Neuronal stem cell (in vitro differentiated cells): Measurements from ENCODE around the gene METTL5.

Experiments
- DNase-seq: peaks from one replicate; pipeline ENCODE4 v3.0.0-alpha.2; 2013; ENCODE audit warnings: low spot score
- H2AFZ ChIP-seq: one replicate; pipeline ENCODE4 v1.6.1; 2013; ENCODE audit warnings: mild to moderate bottlenecking, low read length, inconsistent platforms
- H2AK5ac ChIP-seq: 2 replicates; pipeline ENCODE4 v1.6.1; 2013; ENCODE audit warnings: low read depth, mild to moderate bottlenecking, inconsistent platforms, low read length, moderate library complexity, mixed read lengths
- H2BK120ac ChIP-seq: 2 replicates; pipeline ENCODE4 v1.6.1; 2013; ENCODE audit warnings: low read depth, mild to moderate bottlenecking, inconsistent platforms, low read length, moderate library complexity, mixed read lengths
- H2BK12ac ChIP-seq: one replicate; pipeline ENCODE4 v1.6.1; 2013; ENCODE audit warnings: low read length, inconsistent platforms
- H2BK15ac ChIP-seq: 2 replicates; pipeline ENCODE4 v1.6.1; 2013; ENCODE audit warnings: mild to moderate bottlenecking, low read length, inconsistent platforms, mixed read lengths
- H2BK5ac ChIP-seq: one replicate; pipeline ENCODE4 v1.6.1; 2013; ENCODE audit warnings: inconsistent platforms, mild to moderate bottlenecking, low read length, moderate library complexity
- H3K14ac ChIP-seq: one replicate; pipeline ENCODE4 v1.6.1; 2013; ENCODE audit warnings: low read length, inconsistent platforms
- H3K18ac ChIP-seq: 2 replicates; pipeline ENCODE4 v1.6.1; 2013; ENCODE audit warnings: low read length, inconsistent platforms
- H3K23ac ChIP-seq: 2 replicates; pipeline ENCODE4 v1.6.1; 2013; ENCODE audit warnings: low read depth, mild to moderate bottlenecking, mixed read lengths, low read length, inconsistent platforms; ENCODE audit not compliant: poor library complexity
- H3K27ac ChIP-seq: replicated peaks from 3 replicates; pipeline ENCODE4 v1.5.1; 2013; ENCODE audit warnings: low read length, inconsistent platforms
- H3K27me3 ChIP-seq, 3 experiments: 2 replicates each; pipeline ENCODE4 v1.6.1; 2013; ENCODE audit warnings: low read length in 3 of 3, mild to moderate bottlenecking in 2 of 3, inconsistent platforms in 1 of 3, low read depth in 1 of 3, mixed read lengths in 1 of 3, moderate library complexity in 1 of 3; ENCODE audit not compliant: control insufficient read depth in 3 of 3, insufficient read depth in 3 of 3
- H3K36me3 ChIP-seq, 2 donors: replicated peaks in 1 of 2; 2 replicates each; pipeline ENCODE4 v1.6.1; 2013; ENCODE audit warnings: low read length in 2 of 2; ENCODE audit not compliant: control insufficient read depth in 2 of 2, insufficient read depth in 2 of 2
- H3K4ac ChIP-seq: 2 replicates; pipeline ENCODE4 v1.6.1; 2013; ENCODE audit warnings: inconsistent platforms, mild to moderate bottlenecking, low read length, moderate library complexity
- H3K4me1 ChIP-seq, 2 donors: 1 replicate in 1 of 2; 2 replicates in 1 of 2; pipeline ENCODE4 v1.6.1; 2013; ENCODE audit warnings: low read length in 2 of 2, low read depth in 1 of 2; ENCODE audit not compliant: control insufficient read depth in 2 of 2, insufficient read depth in 1 of 2
- H3K4me2 ChIP-seq: one replicate; pipeline ENCODE4 v1.6.1; 2013; ENCODE audit warnings: mild to moderate bottlenecking, low read length, inconsistent platforms; ENCODE audit not compliant: insufficient read depth, poor library complexity, severe bottlenecking
- H3K4me3 ChIP-seq, 2 donors: 2 replicates each; pipeline ENCODE4 v1.5.1; 2013; ENCODE audit warnings: low read length in 2 of 2, mild to moderate bottlenecking in 2 of 2, inconsistent platforms in 1 of 2, moderate library complexity in 1 of 2
- H3K79me1 ChIP-seq: one replicate; pipeline ENCODE4 v1.6.1; 2013; ENCODE audit warnings: low read depth, mild to moderate bottlenecking, inconsistent platforms, low read length, moderate library complexity
- H3K9ac ChIP-seq: one replicate; pipeline ENCODE4 v1.6.1; 2013; ENCODE audit warnings: mild to moderate bottlenecking, low read depth, low read length, inconsistent platforms; ENCODE audit not compliant: poor library complexity
- H3K9me3 ChIP-seq, 2 donors: replicated peaks in 1 of 2; 2 replicates each; pipeline versions ENCODE3 to v1.6.1; 2013; ENCODE audit warnings: low read length in 2 of 2, mild to moderate bottlenecking in 2 of 2, inconsistent platforms in 1 of 2, low read depth in 1 of 2, mixed read lengths in 1 of 2, moderate library complexity in 1 of 2; ENCODE audit not compliant: control insufficient read depth in 2 of 2, insufficient read depth in 1 of 2
- H4K8ac ChIP-seq: one replicate; pipeline ENCODE4 v1.6.1; 2013; ENCODE audit warnings: low read depth, mild to moderate bottlenecking, inconsistent platforms, low read length, moderate library complexity
- H4K91ac ChIP-seq: one replicate; pipeline ENCODE4 v1.6.1; 2013; ENCODE audit warnings: low read length, low read depth, mild to moderate bottlenecking, inconsistent platforms; ENCODE audit not compliant: poor library complexity
- WGBS, 2 donors: extraction: QIAGEN DNeasy Blood & Tissue Kit; methylation state at CpG; one replicate each; pipeline ENCODE4 v1.1.7; 2013; ENCODE audit warnings: missing lambda C conversion rate in 2 of 2, mixed read lengths in 1 of 2; ENCODE audit not compliant: insufficient read length in 2 of 2, insufficient replicate concordance in 1 of 2; ENCODE audit errors: extremely low coverage in 2 of 2; 5-methylcytosine and 5-hydroxymethylcytosine counted together

The METTL5 gene

DNA sequence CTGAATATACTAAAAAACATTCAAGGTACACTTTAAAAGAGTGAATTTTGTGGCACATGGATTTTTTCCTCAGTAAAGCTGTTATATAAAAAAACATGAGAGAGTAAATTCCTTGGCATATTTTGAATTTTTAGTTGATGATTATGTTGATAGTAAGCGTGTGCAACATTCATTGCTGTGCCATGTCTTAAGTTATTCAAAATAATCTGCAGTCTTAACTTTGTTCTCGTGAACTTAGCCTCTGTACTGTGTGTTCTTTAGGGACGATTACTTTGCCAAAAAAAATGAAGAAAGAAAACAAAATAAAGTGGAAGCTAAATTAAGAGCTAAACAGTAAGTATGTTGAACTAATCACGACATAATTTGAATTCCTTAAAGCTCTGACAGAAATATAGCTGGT, 16.5 kb downstream of the METTL5 start:
- Histone ChIP-seq H3K79me1 (no peaks in the 10 kb centered on the region), H3K27me3 (no peaks in the 10 kb centered on the region), H3K4me1 (no peaks in the 10 kb centered on the region), H3K23ac (no peak overlapping the region), H3K4me2 (no peak overlapping the region), H2BK120ac (no peak overlapping the region), H4K91ac (no peak overlapping the region), H3K9ac (no peak overlapping the region), H2BK5ac (no peak overlapping the region), H3K9me3 (peaks cover 0 to 16% of the 10 kb centered on the region in 2 donors), H3K4me3 (no peak overlapping the region), H3K18ac (no peak overlapping the region), H2AK5ac (no peak overlapping the region), H3K36me3 (peaks cover 8 to 98% of the 10 kb centered on the region in 2 donors), H2BK12ac (no peak overlapping the region), H2AFZ (no peak overlapping the region), H4K8ac (no peak overlapping the region), H2BK15ac (no peak overlapping the region), H3K27ac (no peak overlapping the region), H3K4ac (no peak overlapping the region), H3K14ac (no peak overlapping the region)
- DNase-seq, result no peak
- no CpG with 5 or more reads among the region's 4 CpGs for WGBS, 2 donors

DNA sequence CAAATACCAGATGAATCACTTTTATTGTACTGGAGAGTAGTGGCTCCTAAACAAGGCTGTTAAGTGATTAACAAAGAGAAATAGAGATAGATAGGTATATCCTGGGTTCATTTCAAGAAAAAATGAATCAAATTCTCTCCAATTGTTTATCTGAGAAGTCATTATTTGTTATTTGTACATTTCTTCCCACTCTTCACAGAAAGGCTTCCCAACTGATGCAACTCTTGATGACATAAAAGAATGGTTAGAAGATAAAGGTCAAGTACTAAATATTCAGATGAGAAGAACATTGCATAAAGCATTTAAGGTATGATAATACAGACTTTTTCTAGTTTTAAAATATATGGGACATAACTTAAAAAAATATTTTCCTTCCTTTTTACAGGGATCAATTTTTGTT, 18.1 kb downstream of the METTL5 start:
- no peak overlapping the region for H2AK5ac ChIP-seq
- no peak overlapping the region for H3K18ac ChIP-seq
- H2BK120ac ChIP-seq, result no peak overlapping the region
- H3K27me3 ChIP-seq, result no peaks in the 10 kb centered on the region
- H3K4ac ChIP-seq, result no peak overlapping the region
- peaks cover 10 to 100% of the 10 kb centered on the region in 2 donors for H3K36me3 ChIP-seq
- no peak overlapping the region for H4K8ac ChIP-seq
- H3K23ac ChIP-seq, result no peak overlapping the region
- peaks cover 0 to 10% of the 10 kb centered on the region in 2 donors for H3K9me3 ChIP-seq
- H4K91ac ChIP-seq, result no peak overlapping the region
- H3K4me1 ChIP-seq, result no peaks in the 10 kb centered on the region
- H2BK5ac ChIP-seq, result no peak overlapping the region
- no peak overlapping the region for H3K14ac ChIP-seq
- H2AFZ ChIP-seq, result no peak overlapping the region
- H3K4me3 ChIP-seq, result no peak overlapping the region
- no peak overlapping the region for H2BK12ac ChIP-seq
- H3K79me1 ChIP-seq, result peaks cover 4% of the 10 kb centered on the region
- no peak overlapping the region for H3K27ac ChIP-seq
- DNase-seq, result no peak
- no peak overlapping the region for H3K9ac ChIP-seq
- H2BK15ac ChIP-seq, result no peak overlapping the region
- no peak overlapping the region for H3K4me2 ChIP-seq

DNA sequence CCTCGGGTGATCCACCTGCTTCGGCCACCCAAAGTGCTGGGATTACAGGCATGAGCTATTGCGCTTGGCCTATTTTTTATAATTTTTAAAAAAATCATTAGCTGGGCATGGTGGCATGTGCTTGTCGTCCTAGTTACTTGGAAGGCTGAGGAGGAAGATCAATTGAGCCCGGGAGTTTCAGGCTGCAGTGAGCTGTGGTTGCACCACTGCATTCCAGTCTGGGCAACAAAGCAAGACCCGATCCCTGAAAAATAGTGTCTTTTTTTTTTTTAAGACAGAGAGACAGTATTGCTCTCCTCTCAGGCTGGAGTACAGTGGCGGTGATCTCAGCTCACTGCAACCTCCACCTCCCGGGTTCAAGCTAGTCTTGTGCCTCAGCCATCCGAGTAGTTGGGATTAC, 21.2 kb downstream of the METTL5 start:
- Histone ChIP-seq H3K9ac (no peak overlapping the region), H3K27ac (no peak overlapping the region), H4K91ac (no peak overlapping the region)

DNA sequence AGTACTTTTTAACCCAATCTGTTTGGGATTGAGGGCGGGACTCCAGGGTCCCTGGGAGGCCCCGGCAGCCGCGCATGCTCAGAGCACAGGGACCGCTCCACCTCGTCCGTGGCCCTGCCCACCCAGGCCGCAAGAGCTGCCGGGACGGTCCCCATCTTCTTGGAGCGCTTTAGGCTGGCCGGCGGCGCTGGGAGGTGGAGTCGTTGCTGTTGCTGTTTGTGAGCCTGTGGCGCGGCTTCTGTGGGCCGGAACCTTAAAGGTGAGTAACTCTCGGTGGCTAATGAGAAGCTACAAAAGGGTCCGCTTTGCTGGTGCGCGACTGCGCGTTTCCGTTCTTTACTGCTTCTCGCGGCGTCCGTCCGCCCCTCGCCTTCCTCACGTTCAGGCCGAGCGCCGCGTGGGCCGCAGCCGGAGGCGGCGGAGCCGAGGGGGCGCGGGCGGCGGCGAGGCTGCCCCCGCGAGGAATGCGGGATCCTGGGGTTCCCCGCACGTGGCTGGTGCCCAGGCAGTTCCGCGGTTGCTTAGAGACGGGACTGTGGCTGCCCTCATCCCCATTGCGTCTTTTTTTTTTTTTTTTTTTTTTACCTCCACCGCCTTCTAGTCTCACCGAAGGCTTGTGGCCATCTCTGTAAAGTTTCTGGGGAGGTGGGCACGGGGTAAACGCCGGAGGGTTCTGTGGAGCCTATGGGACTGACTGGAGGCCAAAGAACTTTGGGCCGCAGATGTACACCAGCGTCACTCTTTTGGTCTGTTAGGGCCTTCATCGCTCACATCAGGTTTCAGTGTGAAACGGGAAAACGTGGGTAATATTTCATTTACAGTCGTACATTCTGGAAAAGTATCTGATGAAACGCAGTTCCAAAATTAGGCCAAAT, 25.8 kb downstream of the METTL5 start, which contains the start of gene SSB:
Gene SSB (plus strand): TSS at position 154 of the 875 bp plus-strand sequence. CDS start 2,090 bp downstream, outside the sequence.
- Histone ChIP-seq H3K18ac (peak within 1 kb of the TSS; percentile 90), H3K4me1 (peaks cover 0 to 4% of the 10 kb centered on the region in 2 donors), H2BK15ac (no peak within 1 kb of the TSS), H3K4me3 (peak within 1 kb of the TSS; percentile 91 to 92), H3K27me3 (no peaks in the 10 kb centered on the region), H3K4me2 (peak within 1 kb of the TSS; percentile 52), H2AFZ (peak within 1 kb of the TSS; percentile 97), H2BK120ac (no peak within 1 kb of the TSS), H3K23ac (peak within 1 kb of the TSS; percentile 98), H2BK5ac (peak within 1 kb of the TSS; percentile 96), H3K79me1 (peaks cover 4% of the 10 kb centered on the region), H3K9ac (peak within 1 kb of the TSS; percentile 89), H2AK5ac (peak within 1 kb of the TSS; percentile 66), H3K4ac (no peak within 1 kb of the TSS), H3K9me3 (no peaks in the 10 kb centered on the region), H3K36me3 (peaks cover 6 to 50% of the 10 kb centered on the region in 2 donors), H4K8ac (no peak within 1 kb of the TSS), H3K27ac (peak within 1 kb of the TSS; percentile 96), H2BK12ac (no peak within 1 kb of the TSS), H3K14ac (no peak within 1 kb of the TSS), H4K91ac (no peak within 1 kb of the TSS)
- WGBS, 2 donors, result no CpG with 5 or more reads among the region's 67 CpGs
- peak; percentile 83 for DNase-seq

More for the DNA sequence above, 21.2 kb downstream of the METTL5 start:
- Histone ChIP-seq H2BK15ac (no peak overlapping the region), H3K4ac (no peak overlapping the region), H3K14ac (no peak overlapping the region), H3K36me3 (peaks cover 8 to 85% of the 10 kb centered on the region in 2 donors), H2BK12ac (no peak overlapping the region), H3K27me3 (no peaks in the 10 kb centered on the region), H2AK5ac (no peak overlapping the region), H3K79me1 (peaks cover 4% of the 10 kb centered on the region), H2BK5ac (no peak overlapping the region), H3K4me1 (peaks cover 0 to 4% of the 10 kb centered on the region in 2 donors), H3K23ac (no peak overlapping the region), H2BK120ac (no peak overlapping the region), H4K8ac (no peak overlapping the region), H3K4me2 (no peak overlapping the region), H3K9me3 (peaks cover 0 to under 1% of the 10 kb centered on the region in 2 donors), H3K18ac (no peak overlapping the region), H3K4me3 (no peak overlapping the region), H2AFZ (no peak overlapping the region)
- no CpG with 5 or more reads among the region's 9 CpGs for WGBS, 2 donors
- no peak for DNase-seq
